GM13976 (cell line): ENCODE data around the gene TMEM205.
"Not testable (repeated sequence)": the region's sequence is repeated elsewhere in the genome, so short reads cannot be mapped to it uniquely, and the experiment has no call there.

Experiments used
- DNase-seq: peaks from one replicate; pipeline ENCODE4 v3.0.0; 2012; ENCODE audit warnings: low spot score
- CTCF ChIP-seq: IDR thresholded peaks from 2 replicates; pipeline ENCODE4 v1.5.1; 2012; ENCODE audit warnings: borderline replicate concordance, mild to moderate bottlenecking; ENCODE audit not compliant: insufficient read depth; ENCODE audit errors: extremely low read depth, missing control alignments, control extremely low read depth
- in situ Hi-C: fragments of 300-500 bp; cut with MboI; formaldehyde crosslinking; loops from one replicate; pipeline ENCODE4 v1.12.0; 2022; ENCODE audit warnings: low sequenced_read_pairs, mixed read lengths, inconsistent platforms; ENCODE audit not compliant: unreplicated experiment

TMEM205 gene

GRCh38 chr19:11338121-11338520 is 7.9 kb downstream of the TMEM205 start:
- no peak for TF ChIP-seq CTCF
- DNase-seq, result no peak
- in situ Hi-C loops, result no loop called here

DNA sequence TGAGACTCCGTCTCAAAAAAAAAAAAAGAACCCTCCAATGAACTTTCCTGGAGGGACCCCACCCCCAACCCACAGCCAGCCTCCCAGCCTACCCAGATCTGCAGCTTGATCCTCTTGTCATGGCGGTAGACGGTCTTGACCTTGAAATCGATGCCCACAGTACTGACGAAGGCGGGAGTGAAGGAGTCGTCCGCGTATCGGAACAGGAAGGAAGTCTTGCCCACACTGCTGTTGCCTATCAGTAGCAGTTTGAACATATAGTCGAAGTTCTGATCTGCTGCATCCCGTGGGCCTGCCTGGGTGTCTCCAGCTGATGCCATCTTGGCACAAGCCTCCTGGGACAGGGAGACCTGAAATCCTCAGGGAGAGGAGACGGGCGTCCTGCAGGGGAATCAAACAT is 9.0 kb downstream of the TMEM205 start:
- in situ Hi-C loops, result no loop called here
- no peak for DNase-seq
- TF ChIP-seq CTCF, result no peak

DNA sequence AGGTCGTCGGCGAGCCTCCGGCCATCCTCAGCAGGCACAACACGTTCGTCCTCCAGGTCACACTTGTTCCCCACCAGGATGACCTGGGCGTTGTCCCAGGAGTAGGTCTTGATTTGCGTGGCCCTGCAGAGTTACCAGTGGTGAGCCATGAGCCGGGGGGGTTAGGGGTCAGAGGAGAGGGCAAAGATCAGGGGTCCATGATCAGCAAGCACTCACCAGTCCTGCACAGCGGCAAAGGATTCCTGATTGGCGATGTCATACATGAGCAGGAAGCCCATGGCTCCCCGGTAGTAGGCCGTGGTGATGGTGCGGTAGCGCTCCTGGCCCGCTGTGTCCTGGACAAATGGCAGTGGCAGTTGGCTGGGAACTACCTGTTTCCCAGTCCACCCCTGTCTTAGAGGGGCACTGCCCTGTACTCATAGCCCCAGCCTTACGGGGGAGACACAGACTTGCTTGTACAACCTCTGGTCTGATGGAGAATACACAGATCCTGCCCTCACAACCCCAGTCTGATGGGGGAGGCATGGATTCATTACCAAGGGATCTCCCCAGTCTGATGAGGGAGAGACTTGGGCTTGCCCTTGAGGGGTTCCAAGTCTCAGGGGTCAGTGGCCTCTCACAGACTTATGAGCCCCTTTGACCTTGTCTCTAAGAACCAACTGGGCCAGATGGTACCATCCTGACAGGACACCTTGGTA is 10.5 kb downstream of the TMEM205 start:
- TF ChIP-seq CTCF, result no peak
- in situ Hi-C loops, result no loop called here
- DNase-seq, result no peak

- DNase-seq, in situ Hi-C loops: not testable (repeated sequence)
These were observed 12.2 kb downstream of the TMEM205 start for GRCh38 chr19:11333838-11334237.

- DNase-seq, result no peak
- TF ChIP-seq CTCF, result no peak
- in situ Hi-C loops, result no loop called here
These were observed 13.2 kb downstream of the TMEM205 start for GRCh38 chr19:11332822-11333221.

DNA sequence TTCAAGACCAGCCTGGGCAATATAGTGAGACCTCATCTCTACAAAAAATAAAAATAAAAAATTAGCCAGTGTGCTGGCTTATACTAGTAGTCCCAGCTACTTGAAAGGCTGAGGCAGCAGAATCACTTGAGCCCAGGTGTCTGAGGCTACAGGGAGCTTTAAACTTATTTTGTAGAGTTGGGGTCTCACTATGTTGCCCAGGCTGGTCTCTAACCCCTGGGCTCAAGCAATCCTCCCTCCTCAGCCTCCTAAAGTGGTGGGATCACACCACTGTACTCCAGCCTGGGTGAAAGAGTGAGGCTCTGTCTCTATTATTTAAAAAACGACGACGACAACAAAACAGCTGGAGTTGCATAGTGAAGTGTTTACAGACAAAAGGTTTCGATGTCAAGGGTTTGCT is 14.6 kb downstream of the TMEM205 start:
- in situ Hi-C loops, result no loop called here
- TF ChIP-seq CTCF, result no peak
- no peak for DNase-seq

- no peak for DNase-seq
- in situ Hi-C loops, result no loop called here
- no peak for TF ChIP-seq CTCF
These were observed 15.9 kb downstream of the TMEM205 start for GRCh38 chr19:11330127-11330526.
